OCI-LY3 (cell line): ENCODE data around the gene SCAF8.

ENCODE experiments used
- CTCF ChIP-seq: fragments of 200-600, 300-600 bp; sonication (generic); IDR thresholded peaks from 2 replicates; pipeline ENCODE4 v1.5.1; 2014; ENCODE audit warnings: antibody characterized with exemption, low read length, low read depth
- EZH2phosphoT487 ChIP-seq: fragments of 200-600 bp; shearing (Covaris generic); IDR thresholded peaks from 2 replicates; pipeline ENCODE4 v1.6.1; 2018; ENCODE audit warnings: antibody characterized with exemption, mixed run types, low read depth

GRCh38 chr6:154737424-154737823 lies 4.2 kb downstream of the SCAF8 start:
- no peak for TF ChIP-seq CTCF
- no peak for TF ChIP-seq EZH2phosphoT487
